LNCAP (cell line): Measurements from ENCODE around the gene MAP6.

Experiments
- TF ChIP-seq, protein P1 (sequence below): fragments of 450-650 bp; IDR thresholded peaks from 2 replicates; pipeline ENCODE4 v1.5.1; 2017; ENCODE audit warnings: mild to moderate bottlenecking

Gene MAP6

DNA sequence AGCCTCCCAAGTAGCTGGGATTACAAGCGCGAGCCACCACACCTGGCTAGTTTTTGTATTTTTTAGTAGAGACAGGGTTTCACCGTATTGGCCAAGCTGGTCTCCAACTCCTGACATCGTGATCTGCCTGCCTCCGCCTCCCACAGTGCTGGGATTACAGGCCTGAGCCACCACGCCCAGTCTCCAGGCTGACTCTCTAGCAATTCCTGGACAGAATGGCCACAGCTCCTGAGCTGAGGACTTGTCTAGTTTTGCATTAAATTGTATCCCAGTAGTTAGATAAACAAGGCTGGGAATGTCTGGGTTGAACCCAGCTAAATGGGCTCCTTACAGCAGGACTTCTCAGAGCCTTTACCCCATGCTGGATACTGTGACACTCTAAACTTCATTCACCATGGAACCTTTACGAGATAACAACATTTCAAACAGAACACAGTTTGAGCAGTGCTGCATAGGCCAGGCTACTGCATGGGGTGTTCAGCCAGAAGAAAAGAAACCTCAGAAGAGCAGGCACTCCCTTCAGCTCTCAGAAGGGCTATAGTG is 34.9 kb upstream of the MAP6 start:
- TF ChIP-seq, protein P1, sequence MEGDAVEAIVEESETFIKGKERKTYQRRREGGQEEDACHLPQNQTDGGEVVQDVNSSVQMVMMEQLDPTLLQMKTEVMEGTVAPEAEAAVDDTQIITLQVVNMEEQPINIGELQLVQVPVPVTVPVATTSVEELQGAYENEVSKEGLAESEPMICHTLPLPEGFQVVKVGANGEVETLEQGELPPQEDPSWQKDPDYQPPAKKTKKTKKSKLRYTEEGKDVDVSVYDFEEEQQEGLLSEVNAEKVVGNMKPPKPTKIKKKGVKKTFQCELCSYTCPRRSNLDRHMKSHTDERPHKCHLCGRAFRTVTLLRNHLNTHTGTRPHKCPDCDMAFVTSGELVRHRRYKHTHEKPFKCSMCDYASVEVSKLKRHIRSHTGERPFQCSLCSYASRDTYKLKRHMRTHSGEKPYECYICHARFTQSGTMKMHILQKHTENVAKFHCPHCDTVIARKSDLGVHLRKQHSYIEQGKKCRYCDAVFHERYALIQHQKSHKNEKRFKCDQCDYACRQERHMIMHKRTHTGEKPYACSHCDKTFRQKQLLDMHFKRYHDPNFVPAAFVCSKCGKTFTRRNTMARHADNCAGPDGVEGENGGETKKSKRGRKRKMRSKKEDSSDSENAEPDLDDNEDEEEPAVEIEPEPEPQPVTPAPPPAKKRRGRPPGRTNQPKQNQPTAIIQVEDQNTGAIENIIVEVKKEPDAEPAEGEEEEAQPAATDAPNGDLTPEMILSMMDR = no peak

DNA sequence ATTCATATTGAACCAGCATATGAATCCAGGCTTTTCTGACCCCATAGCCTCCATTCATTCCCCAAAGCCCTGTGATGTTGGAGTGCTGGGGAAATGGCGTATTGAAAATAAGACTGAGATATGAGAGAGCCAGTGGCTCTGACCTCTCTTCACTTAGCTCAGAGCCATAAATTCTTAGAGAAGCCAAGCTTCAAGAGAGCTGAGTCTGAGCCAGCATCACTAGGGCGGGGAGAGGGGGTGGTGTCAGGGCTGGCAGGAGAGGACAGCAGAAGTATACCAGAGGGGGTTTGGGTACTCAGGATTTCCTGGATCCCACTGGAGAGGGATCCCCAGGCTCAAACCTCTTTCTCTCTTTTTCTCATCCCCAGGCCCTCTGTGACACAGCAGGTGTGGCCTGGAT is 32.1 kb upstream of the MAP6 start:
- TF ChIP-seq, protein P1 = no peak

DNA sequence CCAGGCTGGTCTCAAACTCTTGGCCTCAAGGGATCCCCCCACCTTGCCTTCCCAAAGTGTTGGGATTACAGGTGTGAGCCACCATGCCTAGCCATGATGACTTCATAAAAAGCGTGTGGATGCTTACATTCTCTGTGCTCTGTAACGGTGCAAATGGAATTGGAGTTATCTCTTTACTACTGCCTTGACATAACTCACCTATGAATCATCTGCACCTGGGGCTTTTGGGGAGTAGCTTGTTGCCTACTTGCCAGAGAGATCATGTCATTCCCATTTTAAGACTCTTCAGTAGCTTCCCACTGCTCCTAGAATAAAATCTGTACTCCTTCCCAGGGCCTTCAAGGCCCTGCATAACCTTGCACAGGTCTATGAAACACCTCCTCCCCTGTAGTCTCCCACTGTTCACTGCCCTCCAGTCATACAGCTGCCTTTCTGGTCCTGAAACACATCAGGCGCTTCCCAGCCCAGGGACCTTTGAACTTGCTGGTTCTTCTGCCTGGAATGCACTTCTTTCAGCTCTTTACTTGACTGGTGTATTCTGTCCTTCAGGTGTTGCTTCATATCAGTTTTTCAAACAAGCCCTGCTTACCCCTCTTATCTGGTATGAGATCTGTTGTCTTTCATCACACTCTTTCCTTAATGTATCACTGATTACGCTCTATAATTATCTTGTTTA is 29.2 kb upstream of the MAP6 start:
- TF ChIP-seq, protein P1 = no peak

DNA sequence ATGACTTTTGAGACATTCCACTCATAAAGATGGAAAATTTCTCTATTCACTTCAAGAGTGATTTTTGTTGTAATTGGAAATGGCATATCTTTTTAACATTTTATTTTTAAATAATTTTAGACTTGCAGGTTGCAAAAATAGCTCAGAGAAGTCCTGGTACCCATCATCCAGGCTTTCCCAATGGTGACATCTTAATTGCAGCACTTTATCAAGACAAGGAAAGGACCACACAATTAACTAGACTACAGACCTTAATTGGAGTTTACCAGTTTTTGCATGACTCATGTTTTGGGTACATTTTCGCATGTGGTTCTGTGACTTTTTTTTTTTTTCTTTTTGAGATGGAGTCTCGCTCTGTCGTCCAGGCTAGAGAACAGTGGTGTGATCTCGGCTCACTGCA is 23.0 kb upstream of the MAP6 start:
- TF ChIP-seq, protein P1 = no peak

DNA sequence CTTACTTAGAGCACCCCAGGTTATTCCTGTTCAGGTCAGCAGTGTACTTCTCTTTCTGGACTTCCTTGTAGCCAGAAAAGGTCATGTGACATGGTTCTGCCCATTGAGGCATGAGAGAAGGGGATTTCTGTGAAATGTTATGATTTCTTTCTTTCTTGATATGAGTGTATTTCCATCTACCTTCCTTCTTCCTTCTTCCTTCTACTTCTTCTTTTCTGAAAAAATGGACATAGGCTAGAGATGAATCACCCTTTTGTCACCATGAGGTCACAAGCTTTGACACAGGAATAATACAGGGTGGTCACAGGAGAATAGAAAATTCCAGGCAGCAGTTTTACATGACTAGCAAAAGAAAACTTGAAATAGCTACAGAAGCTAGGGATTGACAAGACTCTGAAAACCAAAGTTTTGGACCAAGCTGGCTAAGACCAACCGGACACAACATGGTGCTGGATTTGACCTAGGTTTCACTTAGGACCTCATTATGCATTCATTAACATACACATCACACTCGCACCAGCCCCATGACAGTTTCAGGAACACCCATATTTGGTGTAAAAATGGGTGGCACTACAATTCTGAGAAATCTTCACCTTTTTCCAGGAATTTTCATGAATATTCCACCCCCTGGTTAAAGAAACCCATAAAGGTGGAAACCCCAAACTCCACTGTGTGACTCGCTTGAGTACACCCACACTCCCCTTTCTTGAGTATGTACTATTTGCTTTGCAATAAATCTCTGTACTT is 21.2 kb upstream of the MAP6 start:
- TF ChIP-seq, protein P1 = no peak

DNA sequence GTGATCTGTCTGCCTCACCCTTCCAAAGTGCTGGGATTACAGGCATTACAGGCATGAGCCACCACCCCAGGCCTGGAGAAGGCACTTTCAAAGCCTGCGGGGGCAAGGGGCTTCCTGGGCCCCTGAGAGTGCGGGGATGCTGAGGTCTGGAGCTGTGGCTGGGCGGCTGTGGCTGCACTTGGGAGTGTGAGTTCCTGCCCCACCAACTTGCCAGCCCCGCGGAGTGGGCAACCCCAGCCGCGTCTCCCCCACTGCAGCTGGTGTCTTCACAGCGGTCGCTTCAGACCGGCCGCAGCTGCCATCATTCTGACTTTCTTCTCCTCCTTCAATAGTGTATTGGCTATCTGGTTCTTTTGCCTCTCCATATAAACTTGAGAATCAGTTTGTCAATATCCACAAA is 10.7 kb upstream of the MAP6 start:
- TF ChIP-seq, protein P1 = no peak

DNA sequence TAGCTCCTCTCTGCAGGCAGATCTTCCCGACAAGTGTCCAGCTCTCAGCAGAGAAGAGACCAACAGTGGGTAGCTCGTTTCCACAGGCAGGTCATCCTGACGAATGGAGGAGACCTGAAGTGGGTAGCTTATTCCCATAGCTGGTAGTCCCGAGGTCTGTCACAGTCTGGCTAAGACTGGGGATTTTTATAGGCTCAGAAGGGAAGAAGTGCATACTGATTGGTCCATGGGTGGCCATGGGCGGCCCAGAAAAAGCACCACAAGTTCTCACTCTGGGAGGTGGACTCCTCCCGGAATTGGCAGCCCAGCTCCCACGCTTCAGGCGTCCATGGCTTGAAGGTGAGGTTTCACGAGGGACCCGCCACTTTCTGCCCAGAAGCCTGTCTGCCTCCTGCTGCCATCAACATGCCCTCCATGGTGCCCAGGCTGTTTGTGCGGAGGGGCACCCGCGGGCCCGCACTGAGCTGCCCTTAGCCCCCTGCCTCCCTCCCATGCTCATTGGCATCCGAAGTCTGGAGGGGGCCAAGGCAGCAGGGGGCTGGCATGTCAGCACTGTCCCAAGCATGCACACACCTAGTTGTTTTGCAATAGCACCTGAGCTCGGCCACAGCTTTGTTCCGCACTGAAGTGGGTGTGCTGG is 9.9 kb upstream of the MAP6 start:
- TF ChIP-seq, protein P1 = no peak
